Measurements from ENCODE around the gene ZGRF1.
A peak's percentile ranks its signal among the peaks of the same experiment; 100 is the strongest.
"Not testable (repeated sequence)": the region's sequence is repeated elsewhere in the genome, so short reads cannot be mapped to it uniquely, and the experiment has no call there.

The ZGRF1 gene

DNA sequence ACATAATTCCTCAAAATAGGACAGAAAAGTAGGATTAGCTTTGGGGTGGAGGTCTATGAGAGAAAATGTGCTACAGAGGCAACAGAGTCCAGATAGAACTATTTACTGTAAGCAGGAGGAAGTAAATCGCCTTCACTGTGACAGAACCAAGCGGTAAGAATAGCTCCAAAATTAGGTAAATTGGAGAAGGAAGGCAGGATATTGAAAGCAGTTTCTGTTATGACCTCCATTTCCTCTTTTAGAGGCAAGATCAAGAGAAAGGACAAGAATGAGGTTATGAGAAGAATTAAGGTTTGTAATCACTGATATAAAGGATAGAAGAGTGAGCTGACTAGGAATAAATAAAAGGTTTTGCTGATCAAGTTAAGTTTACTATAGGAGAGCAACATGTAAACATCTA, 76.6 kb downstream of the ZGRF1 start:
- DNase-seq = no peak

DNA sequence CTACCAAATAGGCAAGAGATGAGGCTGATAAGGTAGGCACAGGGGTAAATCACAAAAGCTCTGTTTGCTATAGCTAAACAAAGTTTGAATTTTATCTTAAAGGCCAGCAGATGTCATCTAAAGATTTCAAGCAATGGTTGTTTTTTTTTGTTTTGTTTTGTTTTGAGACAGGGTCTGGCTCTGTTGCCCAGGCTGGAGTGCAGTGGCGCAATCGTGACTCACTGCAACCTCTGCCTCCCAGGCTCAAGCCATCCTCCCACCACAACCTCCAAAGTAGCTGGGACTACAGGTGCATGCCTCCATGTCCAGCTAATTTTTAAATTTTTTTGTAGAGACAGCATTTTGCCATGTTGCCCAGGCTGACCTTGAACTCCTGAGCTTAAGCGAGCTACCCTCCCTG, 77.7 kb downstream of the ZGRF1 start:
- no peak for DNase-seq

DNA sequence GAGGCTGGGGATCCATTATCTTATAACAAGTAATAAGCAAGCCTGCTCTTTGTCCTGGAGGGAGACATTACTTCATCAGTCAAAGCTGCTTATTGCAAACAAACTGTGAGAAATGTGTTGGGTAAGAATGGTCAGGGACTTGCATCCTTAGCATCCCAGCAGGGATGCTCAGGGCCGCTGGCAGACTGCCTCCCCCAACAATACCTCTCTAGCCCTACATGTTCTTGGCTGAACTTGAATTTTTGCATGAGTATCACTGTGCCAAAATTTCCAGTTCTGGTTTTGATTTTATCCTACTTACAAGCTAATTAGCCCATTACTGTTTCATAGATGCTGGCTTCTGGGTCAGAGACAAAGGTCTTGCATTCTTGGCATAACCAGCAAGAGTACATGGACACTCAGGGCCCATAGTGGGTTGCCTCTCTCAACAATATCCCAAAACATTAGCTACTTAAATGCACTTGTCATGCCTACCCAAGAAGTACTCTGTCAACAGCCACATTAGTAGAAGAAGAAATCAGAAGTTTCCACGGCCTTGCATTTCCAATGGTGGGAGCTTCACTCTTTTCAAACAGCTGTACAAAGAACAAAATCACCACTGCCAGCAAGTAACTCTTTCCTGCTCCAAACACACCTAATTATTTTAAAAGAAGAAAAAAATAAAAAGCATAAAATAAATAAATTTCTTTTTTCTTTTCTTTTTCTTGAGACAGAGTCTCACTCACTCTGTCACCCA, 78.9 kb downstream of the ZGRF1 start:
- peak in 2 of 56 donors; percentile 2 to 7 for DNase-seq

DNA sequence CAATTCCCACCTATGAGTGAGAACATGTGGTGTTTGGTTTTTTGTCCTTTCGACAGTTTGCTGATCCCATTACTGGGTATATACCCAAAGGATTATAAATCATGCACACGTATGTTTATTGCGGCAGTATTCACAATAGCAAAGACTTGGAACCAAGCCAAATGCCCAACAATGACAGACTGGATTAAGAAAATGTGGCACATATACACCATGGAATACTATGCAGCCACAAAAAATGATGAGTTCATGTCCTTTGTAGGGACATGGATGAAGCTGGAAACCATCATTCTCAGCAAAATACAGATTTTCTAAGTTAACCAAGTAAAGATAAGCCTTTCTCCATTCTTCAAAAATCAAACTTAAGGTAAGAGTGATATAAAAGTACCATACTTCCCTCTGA, 82.4 kb downstream of the ZGRF1 start:
- not testable (repeated sequence) for DNase-seq

DNA sequence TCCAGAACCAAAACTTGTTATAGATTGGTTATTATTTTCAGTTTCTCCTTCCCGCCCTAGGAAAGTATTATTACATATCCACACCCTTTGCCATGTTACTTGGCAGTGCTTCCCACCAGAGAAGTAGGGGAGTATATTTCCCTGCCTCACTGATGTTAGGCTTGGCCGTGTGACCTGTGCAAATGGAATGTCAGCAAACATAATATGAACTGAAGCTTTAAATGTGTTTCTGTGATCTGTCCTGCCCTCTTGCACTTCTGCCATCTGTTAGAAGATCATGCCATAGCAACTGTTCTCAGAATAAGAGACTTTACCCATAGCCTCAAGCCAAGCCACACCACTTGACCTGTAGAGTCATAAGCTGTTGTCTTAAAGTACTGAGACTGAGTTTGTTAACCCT, 84.0 kb downstream of the ZGRF1 start:
- no peak for DNase-seq

DNA sequence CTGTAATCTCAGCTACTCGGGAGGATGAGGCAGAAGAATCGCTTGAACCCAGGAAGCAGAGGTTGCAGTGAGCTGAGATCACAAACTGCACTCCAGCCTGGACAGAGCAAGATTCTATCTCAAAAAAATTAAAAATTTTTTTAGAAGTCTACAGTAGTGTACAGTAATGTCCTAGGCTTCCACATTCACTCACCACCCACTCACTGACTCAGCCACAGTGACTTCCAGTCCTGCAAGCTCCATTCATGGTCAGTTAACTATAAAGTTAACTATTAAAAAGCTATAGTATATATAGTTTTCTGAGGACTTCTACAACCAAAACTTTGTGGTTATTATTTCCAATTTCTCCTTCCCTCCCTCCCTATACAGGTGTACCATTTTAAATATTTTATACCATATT, 86.0 kb downstream of the ZGRF1 start:
- no peak for DNase-seq

DNA sequence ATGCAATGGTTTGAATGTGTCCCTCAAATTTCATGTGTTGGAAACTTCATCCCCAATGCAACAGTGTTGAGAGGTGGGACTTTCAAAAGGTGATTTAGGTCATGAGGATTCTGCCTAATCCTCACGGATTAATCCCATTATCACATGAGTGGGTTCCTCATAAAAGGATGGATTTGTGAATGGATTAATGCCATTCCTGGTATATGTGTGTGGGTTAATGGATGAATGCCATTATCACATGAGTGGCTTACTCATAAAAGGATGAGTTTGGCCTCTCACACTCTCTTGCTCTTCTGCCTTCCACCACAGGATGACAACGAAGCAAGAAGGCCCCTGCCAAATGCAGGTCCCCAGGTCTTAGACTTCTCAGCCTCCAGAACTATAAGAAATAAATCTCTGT, 90.2 kb downstream of the ZGRF1 start:
- DNase-seq = no peak

DNA sequence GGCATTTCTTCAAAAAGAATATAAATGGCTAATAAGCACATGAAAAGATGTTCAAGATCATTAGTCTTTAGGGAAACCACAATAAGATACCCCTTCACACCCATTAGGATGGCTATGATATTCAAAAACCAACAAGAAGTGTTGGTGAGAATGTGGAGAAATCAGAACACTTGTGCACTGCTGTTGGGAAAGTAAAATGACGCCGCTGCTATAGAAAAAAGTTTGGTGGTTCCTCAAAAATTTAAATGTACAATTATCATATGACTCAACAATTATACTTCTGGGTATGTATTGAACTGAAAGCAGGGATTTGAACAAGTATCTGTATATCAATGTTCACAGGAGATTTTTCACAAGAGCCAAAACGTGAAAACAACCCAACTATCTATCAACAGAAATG, 91.4 kb downstream of the ZGRF1 start:
- DNase-seq = no peak

DNA sequence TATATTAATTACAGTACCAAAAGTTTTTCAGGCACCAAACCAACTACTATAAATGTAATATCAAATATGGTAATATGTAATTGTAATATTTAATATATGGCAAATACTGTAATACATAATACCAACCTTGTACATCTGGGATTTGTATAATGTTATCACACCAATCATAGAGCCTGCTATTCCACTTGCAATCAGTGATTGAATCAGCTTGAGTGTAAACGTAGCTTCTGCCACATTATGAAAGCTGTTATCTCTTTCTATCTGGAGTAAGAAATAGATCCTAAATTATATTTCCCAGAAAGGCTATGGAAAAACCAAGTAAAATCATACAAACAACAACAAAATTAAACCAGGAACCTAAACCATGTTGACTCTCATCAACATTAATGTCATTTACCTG, 96.0 kb downstream of the ZGRF1 start:
- DNase-seq = no peak

DNA sequence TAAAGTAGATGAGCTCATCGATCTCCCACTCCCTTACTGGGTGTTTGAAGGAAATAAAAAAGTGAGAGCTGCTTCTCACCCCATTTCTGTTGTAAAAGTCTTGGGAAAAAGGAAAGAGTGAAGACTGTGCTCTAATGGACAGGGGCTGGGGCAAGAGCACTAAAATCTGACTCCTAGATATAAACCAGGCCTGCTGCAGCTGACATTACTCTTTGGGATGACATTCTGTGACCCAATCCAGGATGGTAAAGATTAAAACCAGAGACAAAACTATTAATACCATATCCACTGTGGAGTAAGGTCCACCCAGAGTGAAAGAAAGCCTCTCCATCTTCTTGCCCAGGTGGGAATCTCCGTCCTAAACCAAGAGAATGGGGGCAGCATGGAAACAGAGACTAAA, 100.6 kb downstream of the ZGRF1 start:
- no peak for DNase-seq

DNA sequence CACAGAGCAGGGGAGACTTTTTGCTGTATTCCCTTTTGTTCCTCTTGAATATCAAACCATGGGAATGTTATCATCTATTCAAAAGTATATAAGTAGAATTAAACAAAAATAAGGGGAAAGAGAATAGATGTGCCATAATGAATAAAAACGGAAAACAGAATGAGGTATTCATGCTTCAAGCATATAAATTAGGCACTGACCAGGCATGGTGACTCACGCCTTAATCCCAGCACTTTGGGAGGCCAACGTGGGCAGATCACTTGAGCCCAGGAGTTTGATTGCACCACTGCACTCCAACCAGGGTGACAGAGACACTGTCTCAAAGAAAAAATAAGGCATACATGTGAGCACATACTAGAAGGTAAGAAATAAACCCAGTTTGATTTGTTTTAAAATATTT, 104.4 kb downstream of the ZGRF1 start:
- no peak for DNase-seq

DNA sequence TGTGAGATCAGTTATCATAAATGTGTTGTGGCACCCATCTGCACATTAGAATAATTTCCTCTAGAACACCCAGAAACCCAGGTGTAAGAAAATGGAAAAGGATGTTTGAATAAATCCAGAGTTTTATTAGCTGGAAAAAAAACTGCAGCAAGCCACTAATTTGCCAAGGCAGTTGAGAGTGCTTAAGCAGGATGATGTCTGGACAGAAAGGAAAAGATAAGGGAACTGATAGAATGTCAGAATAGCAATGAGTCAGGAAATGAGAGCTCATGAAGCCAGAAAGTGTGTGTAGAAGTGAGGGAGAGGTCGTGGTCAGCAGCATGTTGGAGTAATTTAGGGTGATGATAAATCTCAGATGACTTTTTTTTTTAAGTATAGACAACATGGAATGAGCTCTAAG, 105.6 kb downstream of the ZGRF1 start:
- no peak for DNase-seq

DNA sequence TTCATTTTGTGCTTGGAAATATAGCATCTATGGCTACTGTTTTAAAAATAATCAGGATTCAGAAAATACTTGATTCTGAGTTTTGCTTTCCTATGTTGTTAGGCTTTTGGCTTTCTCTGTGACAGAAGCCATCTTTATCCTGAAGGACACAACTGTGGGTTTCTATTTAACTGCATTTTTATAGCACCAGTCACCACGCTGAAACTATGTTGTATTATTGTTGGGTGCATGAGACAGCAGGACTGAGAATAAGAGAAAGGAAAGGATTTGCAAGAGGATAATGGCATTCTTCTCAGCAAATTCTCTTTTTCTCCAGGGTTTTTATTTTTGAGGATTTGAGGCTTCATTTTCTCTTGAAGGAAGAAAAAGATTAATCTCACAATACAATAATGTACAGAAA, 110.6 kb downstream of the ZGRF1 start:
- DNase-seq = no peak

DNA sequence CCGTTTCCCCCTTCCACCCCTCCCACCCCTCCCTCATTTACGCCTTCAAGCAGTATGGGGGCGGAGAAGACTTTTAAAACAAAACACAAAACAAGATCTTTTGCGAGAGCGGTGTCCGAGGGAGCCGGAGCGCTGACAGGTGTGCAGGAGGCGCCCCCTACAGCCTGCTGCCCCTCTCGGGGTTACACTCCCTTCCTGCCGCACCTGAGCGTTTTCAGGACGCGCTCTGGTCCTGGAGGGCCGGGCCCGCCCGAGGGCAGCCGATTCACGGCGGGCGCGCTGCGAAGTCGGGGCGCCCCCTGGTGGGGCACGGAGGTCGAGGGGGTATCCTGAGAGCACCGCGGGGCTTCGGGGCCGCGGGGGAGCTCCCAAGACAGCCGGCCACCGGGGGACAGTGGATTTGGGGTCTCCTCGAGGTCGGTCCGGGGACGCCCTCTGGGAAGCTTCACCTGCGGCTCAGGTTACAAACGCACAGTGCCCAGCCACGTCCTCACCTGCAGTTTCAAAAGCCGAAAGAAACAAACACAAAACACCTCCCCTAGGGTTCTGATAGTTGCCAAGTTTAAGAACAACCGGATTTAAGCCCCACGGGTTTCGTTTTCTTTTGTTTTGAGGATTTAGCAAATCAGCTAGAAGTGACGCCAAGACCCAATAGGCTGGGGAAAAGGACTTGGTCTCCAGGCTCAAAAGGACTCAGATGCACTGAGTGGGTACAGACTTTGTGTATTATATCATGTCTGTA, 112.8 kb downstream of the ZGRF1 start:
- DNase-seq = peak in 11 of 56 donors; percentile 10 to 63 (median 26)

DNA sequence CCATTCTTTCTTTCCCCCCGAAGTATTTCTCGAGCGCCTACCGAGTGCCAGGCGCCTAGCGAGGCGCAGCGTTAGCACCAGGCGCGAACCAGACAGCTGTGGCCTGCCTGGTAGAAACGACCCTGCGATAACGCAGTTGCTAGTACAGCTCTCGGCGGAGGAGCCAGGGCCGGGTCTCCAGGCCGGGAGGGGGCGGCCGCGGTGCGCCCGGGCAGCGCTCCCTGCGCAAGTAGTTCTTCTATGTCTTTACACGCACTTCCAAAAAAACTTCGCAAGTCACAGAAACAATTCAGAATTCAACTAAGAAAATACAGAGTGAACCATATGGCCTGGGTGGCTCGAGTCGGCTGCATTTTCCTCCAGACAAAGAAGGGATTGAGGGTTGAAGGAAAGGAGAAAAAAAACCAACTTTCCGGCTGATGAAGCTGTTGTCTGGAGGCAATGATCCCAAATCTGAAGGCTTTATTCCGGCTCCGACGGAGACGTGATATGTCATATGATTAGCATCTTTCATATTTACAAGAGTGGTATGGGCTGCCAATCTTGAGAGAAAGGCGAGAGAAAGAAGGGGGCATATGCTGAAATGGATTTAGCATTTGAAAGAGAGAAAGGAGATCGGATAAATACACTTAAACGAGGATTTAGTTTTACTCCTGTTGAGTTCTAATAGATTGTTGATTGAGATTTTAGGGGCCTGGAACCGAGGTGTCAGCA, 113.5 kb downstream of the ZGRF1 start:
- DNase-seq = peak in 4 of 56 donors; percentile 4 to 26 (median 12)

DNA sequence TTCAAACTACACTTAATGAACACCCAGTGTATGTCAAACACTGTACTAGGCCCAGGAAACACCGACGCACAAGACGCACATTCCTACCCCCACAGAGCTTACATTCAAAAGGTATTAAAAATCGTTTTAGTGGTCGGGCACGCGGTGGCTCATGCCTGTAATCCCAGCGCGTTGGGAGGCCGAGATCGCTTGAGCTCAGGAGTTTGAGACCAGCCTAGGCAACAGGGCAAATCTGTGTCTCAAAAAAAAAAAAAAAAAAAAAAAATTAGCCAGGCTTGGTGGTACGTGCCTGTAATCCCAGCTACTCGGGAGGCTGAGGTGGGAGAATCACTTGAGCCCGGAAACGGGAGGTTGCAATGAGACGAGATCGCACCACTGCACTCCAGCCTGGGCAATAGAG, 114.3 kb downstream of the ZGRF1 start:
- DNase-seq = not testable (repeated sequence)

DNA sequence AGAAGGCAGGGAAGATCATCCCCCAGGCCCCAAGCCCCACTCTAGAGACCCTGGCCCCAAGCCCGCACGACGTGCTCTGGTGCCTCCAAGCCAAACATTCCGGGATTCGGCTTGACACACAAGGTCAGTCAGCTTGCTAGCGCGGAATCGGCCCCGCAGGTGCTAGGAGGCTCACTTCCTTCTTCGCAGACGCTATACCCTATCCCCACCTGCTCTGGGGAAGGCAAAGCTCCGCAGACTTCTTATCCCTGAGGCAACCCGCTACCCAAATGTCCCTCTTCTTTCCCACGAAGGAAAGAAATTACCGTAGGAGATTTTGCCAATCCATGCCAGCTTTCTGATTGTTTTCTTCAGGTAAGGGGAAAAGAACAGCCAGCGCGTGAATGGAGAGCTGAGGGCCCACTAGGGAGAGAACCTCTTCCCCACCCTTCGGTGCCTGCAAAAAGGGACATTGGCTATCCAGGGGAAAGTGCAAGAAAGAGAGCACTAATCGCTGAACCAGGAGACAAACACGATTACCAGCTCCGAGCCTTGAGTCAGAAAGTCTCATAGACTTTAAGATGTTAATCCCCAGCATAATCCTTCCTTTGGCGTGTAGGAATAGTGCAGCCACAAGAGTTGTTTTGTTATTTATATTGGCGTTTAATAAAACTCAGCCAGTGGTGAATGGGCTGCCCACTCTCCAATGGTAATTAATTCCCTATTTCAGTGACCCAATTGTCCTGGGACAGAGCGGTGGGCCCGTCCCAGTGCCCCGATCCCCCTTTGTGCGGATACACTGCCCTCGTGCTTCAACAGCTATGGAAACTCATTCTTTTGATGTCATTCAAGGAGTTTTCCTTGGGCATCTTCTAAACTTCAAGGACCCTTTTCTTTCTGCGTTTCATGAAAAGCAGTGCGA, 115.3 kb downstream of the ZGRF1 start:
- no peak for DNase-seq

DNA sequence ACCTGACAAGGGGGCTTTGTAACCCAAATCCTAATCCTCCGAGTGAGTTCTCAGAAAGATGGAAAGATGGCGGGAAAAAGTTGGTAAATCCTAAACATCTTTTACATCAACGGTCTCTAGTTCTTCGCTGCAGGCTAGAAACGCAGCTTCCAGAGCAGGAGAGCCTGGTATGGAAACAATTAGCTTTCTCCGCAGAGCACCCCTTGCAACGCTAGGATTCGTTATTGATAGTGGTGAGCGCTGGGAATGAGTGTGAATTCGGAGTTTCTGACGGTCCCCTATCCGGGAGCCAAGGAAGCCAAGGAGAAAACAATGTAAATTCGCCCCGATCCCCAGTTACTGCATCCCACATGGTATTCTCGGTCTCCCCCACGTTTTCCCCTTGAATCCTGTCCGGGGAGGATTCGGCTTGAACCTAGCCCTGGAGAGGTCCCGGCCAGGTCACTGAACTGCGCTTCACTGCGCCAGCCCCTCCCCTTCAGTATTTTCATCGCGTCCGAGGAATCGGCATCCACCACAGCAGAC, 116.0 kb downstream of the ZGRF1 start:
- no peak for DNase-seq

DNA sequence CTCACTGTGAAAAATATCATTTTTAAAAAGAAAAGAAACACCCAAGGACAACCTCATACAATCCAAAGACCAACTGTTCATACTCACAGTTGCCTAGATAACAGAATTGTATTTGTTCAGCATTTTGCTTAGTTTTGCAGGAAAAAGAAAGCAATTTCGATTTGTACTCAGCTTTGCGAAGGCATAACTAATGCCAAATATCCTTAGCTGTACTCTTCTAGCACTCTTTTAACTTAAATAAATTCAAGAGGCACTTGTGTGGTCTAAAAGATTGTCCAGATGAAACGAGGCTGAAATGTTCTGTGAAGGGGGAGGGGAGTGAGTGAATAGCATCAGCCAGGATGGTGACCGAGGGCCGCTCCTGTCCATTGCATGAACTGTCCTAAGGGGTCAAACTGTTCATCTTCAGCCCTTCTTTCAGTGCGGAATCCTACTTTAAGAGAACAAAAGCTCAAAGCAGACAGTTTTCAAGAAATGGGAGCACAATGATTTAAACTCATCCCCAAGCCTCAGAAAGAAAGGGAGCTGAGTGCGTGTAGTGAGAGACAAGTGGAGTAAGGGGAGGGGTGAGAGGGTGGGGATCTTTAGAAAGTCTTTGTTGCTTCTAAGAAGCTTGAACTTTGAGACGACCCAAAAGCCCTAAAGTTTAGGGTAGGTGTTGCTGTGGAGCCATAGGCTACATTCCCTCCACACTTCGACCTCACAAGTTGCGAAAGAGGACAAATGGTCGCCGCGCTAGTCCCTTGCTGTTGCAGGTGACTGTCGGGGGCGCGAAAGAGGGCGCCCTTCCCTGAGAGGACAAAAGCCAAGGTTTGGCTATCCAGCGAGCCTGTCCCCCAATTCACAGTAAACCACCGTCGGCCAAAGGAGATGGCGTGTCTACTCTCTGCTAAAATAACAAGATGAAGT, 116.8 kb downstream of the ZGRF1 start:
- no peak for DNase-seq

DNA sequence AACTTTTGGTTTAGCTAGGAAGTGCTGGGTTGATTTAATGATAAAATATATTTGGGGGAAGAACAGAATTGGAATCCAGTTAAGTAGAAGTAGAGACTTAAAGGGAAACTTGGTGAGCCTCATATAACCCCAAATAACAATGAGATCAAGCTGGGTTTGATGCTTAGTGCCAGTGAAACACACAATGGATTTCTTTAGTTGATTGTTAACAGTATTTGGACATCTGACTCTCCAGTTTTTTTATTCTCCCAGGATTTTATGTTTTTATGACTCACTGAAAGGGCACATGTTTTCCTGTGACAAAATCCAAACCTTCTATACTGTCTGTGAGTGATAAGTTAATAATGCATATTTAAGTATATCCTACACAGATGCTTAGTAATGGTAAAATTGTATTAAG, 118.0 kb downstream of the ZGRF1 start:
- DNase-seq = no peak

Data from amygdala (tissue), 56 donors.